ENCODE data around the gene ILKAP. TPM values are rescaled to one million over a fixed set of nuclear protein-coding genes. Genes with fewer than 3 reads are reported as not detected.

Gene ILKAP
- total RNA-seq, 1 experiment from 2014 or later = 53.4 TPM

DNA sequence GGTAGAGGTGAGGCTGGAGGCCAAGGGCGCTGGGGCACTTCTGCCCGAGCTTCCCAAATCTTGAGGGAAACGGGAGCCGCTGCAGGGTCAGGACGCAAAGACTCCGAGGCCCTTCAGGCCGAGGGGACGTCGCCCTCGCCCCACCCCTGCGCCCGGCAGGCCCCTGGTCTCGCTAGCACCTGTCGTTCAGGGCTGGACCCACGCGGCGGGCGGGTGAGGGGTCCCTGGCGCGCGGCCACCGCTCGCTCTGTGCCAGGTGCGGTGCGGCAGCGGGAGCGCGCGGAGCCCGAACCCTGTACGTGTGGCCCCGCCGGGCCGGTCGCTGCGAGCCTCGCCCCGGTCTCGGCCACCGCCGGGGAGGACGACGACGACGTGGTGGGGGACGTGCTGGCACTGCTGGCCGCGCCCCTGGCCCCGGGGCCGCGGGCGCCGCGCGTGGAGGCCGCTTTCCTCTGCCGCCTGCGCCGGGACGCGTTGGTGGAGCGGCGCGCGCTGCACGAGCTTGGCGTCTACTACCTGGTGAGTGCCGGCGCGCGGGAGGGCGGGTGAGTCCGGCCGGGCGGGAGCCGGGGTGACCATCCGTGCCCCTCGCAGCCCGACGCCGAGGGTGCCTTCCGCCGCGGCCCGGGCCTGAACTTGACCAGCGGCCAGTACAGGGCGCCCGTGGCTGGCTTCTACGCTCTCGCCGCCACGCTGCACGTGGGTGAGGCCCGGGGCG, 39.9 kb downstream of the ILKAP start:
- no peak for DNase-seq (ENCODE audit: low read depth, low spot score)
- peaks cover 4 to 12% of the 10 kb centered on the region in 2 experiments; a peak in 3 of 4 replicates for H3K4me1 ChIP-seq (ENCODE audit: control insufficient read depth in 1 of 2, insufficient read depth in 2 of 2, low read length in 2 of 2)
- BruUV-seq (replicated peaks) = no TSS peak
- H3K9me2 ChIP-seq (ENCODE audit: insufficient read depth) = no peaks in the 10 kb centered on the region
- H3K4me2 ChIP-seq (ENCODE audit: low read length) = no peak overlapping the region
- ATAC-seq = no peak
- CTCF ChIA-PET = no interaction called here
- H3K36me3 ChIP-seq (ENCODE audit: control insufficient read depth in 1 of 2, insufficient read depth in 2 of 2, low read length in 2 of 2) = no peaks in the 10 kb centered on the region
- no peak overlapping the region for H2AFZ ChIP-seq (ENCODE audit: low read depth, low read length, poor library complexity, severe bottlenecking)
- intact Hi-C loops (cut with micrococcal nuclease) = no loop called here
- no peak overlapping the region for H3K27ac ChIP-seq (ENCODE audit: low read depth, low read length)
- POLR2A ChIA-PET = no interaction called here
- RAD21 ChIA-PET (ENCODE audit: low non-redundant PET in 1 of 2, low total read pairs in 2 of 2, uncharacterized antibody in 2 of 2, unreplicated experiment in 2 of 2) = no interaction called here
- H3K79me2 ChIP-seq (ENCODE audit: insufficient read depth, low read length) = no peaks in the 10 kb centered on the region
- H3K27me3 ChIP-seq (ENCODE audit: insufficient read depth, low read length) = no peaks in the 10 kb centered on the region
- H4K20me1 ChIP-seq (ENCODE audit: insufficient read depth) = no peaks in the 10 kb centered on the region
- no peak overlapping the region for H3K4me3 ChIP-seq (replicated peaks in 1 of 2; ENCODE audit: low read depth in 1 of 2, low read length in 2 of 2)
- H3K9ac ChIP-seq (ENCODE audit: low read length) = no peak overlapping the region
- TF ChIP-seq EGR1 (IDR thresholded peaks at IDR 0.05; ENCODE audit: low read depth) (no peak), ZNF274 (IDR thresholded peaks at IDR 0.05; ENCODE audit: low read depth, low read length) (no peak), JUND (IDR thresholded peaks at IDR 0.05) (no peak), RAD21 (IDR thresholded peaks at IDR 0.05; ENCODE audit: low read depth) (no peak), ZFX (IDR thresholded peaks at IDR 0.05) (no peak), SP1 (IDR thresholded peaks at IDR 0.05; ENCODE audit: low read depth) (no peak), EZH2 (IDR thresholded peaks at IDR 0.05) (no peak), POLR2A (IDR thresholded peaks at IDR 0.05; ENCODE audit: borderline replicate concordance, extremely low read depth, insufficient read depth, insufficient read length) (no peak), FOSL1 (IDR thresholded peaks at IDR 0.05; ENCODE audit: low read depth) (no peak), ELF1 (IDR thresholded peaks at IDR 0.05; ENCODE audit: borderline replicate concordance, low read depth) (no peak), SIN3A (IDR thresholded peaks at IDR 0.05; ENCODE audit: low read depth) (no peak), POLR2AphosphoS5 (IDR thresholded peaks at IDR 0.05; ENCODE audit: low read depth, low read length) (no peak), CEBPB (IDR thresholded peaks at IDR 0.05; ENCODE audit: low read depth) (no peak), CBX3 (IDR thresholded peaks at IDR 0.05; ENCODE audit: low read depth) (no peak)
- TF ChIP-seq, protein P1, sequence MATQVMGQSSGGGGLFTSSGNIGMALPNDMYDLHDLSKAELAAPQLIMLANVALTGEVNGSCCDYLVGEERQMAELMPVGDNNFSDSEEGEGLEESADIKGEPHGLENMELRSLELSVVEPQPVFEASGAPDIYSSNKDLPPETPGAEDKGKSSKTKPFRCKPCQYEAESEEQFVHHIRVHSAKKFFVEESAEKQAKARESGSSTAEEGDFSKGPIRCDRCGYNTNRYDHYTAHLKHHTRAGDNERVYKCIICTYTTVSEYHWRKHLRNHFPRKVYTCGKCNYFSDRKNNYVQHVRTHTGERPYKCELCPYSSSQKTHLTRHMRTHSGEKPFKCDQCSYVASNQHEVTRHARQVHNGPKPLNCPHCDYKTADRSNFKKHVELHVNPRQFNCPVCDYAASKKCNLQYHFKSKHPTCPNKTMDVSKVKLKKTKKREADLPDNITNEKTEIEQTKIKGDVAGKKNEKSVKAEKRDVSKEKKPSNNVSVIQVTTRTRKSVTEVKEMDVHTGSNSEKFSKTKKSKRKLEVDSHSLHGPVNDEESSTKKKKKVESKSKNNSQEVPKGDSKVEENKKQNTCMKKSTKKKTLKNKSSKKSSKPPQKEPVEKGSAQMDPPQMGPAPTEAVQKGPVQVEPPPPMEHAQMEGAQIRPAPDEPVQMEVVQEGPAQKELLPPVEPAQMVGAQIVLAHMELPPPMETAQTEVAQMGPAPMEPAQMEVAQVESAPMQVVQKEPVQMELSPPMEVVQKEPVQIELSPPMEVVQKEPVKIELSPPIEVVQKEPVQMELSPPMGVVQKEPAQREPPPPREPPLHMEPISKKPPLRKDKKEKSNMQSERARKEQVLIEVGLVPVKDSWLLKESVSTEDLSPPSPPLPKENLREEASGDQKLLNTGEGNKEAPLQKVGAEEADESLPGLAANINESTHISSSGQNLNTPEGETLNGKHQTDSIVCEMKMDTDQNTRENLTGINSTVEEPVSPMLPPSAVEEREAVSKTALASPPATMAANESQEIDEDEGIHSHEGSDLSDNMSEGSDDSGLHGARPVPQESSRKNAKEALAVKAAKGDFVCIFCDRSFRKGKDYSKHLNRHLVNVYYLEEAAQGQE (IDR thresholded peaks at IDR 0.05; ENCODE audit: low read depth) = no peak
- TF ChIP-seq, protein P2, sequence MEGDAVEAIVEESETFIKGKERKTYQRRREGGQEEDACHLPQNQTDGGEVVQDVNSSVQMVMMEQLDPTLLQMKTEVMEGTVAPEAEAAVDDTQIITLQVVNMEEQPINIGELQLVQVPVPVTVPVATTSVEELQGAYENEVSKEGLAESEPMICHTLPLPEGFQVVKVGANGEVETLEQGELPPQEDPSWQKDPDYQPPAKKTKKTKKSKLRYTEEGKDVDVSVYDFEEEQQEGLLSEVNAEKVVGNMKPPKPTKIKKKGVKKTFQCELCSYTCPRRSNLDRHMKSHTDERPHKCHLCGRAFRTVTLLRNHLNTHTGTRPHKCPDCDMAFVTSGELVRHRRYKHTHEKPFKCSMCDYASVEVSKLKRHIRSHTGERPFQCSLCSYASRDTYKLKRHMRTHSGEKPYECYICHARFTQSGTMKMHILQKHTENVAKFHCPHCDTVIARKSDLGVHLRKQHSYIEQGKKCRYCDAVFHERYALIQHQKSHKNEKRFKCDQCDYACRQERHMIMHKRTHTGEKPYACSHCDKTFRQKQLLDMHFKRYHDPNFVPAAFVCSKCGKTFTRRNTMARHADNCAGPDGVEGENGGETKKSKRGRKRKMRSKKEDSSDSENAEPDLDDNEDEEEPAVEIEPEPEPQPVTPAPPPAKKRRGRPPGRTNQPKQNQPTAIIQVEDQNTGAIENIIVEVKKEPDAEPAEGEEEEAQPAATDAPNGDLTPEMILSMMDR (IDR thresholded peaks at IDR 0.05 in 2 of 3, conservative IDR thresholded peaks at IDR 0.05 in 1 of 3; ENCODE audit: borderline replicate concordance in 1 of 3, insufficient read depth in 1 of 3, low read depth in 2 of 3, low read length in 2 of 3) = no peak
- TF ChIP-seq, protein P3, sequence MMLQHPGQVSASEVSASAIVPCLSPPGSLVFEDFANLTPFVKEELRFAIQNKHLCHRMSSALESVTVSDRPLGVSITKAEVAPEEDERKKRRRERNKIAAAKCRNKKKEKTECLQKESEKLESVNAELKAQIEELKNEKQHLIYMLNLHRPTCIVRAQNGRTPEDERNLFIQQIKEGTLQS (IDR thresholded peaks at IDR 0.05) = no peak
- TF ChIP-seq, protein P4, sequence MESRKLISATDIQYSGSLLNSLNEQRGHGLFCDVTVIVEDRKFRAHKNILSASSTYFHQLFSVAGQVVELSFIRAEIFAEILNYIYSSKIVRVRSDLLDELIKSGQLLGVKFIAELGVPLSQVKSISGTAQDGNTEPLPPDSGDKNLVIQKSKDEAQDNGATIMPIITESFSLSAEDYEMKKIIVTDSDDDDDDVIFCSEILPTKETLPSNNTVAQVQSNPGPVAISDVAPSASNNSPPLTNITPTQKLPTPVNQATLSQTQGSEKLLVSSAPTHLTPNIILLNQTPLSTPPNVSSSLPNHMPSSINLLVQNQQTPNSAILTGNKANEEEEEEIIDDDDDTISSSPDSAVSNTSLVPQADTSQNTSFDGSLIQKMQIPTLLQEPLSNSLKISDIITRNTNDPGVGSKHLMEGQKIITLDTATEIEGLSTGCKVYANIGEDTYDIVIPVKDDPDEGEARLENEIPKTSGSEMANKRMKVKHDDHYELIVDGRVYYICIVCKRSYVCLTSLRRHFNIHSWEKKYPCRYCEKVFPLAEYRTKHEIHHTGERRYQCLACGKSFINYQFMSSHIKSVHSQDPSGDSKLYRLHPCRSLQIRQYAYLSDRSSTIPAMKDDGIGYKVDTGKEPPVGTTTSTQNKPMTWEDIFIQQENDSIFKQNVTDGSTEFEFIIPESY (IDR thresholded peaks at IDR 0.05; ENCODE audit: extremely low read depth, insufficient replicate concordance, low read length) = no peak
- H3K9me3 ChIP-seq (ENCODE audit: control insufficient read depth in 1 of 2, insufficient read depth in 1 of 2, low read depth in 1 of 2, low read length in 2 of 2) = no peaks in the 10 kb centered on the region
